ENCODE measurements around the gene CBFA2T3.
"Not testable (repeated sequence)": the region's sequence is repeated elsewhere in the genome, so short reads cannot be mapped to it uniquely, and the experiment has no call there.

CBFA2T3 gene

GRCh38 chr16:89012622-89012995, 35.6 kb upstream of the CBFA2T3 start:
- no peak for DNase-seq (ENCODE audit: low read depth)

DNA sequence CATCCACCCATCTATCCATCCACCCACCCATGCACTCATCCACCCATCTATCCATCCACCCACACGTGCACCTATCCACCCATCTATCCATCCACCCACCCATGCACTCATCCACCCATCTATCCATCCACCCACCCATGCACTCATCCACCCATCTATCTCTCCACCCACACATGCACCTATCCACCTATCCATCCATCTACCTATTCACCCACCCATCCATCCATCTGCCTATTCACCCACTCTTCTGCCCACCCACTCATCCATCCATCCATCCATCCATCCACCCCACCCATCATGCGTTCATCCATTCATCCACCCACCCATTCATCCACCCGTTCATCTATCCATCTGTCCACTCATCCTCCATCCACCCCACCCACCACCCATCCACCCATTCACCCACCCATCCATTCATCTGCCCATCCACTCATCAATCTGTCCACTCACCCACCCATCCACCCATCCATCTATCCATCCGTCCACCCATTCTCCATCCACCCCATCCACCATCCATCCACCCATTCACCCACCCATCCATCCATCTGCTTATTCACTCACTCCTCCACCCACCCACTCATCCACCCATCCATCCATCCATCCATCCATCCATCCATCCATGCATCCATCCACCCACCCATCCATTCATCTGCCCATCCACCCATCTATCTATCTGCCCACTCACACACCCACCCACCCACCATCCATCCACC, 35.1 kb upstream of the CBFA2T3 start:
- DNase-seq (ENCODE audit: low read depth) = no peak

- DNase-seq (ENCODE audit: low read depth) = no peak
These were observed 33.4 kb upstream of the CBFA2T3 start for GRCh38 chr16:89010210-89010925.

GRCh38 chr16:89009343-89010209, 32.6 kb upstream of the CBFA2T3 start:
- peak; percentile 13 for DNase-seq (ENCODE audit: low read depth)

DNA sequence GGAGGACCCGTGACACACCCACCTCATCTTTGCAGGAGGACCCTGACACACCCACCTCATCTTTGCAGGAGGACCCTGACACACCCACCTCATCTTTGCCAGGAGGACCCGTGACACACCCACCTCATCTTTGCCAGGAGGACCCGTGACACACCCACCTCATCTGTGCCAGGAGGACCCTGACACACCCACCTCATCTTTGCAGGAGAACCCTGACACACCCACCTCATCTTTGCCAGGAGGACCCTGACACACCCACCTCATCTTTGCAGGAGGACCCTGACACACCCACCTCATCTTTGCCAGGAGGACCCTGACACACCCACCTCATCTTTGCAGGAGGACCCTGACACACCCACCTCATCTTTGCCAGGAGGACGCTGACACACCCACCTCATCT, 31.8 kb upstream of the CBFA2T3 start:
- not testable (repeated sequence) for DNase-seq (ENCODE audit: low read depth)

DNA sequence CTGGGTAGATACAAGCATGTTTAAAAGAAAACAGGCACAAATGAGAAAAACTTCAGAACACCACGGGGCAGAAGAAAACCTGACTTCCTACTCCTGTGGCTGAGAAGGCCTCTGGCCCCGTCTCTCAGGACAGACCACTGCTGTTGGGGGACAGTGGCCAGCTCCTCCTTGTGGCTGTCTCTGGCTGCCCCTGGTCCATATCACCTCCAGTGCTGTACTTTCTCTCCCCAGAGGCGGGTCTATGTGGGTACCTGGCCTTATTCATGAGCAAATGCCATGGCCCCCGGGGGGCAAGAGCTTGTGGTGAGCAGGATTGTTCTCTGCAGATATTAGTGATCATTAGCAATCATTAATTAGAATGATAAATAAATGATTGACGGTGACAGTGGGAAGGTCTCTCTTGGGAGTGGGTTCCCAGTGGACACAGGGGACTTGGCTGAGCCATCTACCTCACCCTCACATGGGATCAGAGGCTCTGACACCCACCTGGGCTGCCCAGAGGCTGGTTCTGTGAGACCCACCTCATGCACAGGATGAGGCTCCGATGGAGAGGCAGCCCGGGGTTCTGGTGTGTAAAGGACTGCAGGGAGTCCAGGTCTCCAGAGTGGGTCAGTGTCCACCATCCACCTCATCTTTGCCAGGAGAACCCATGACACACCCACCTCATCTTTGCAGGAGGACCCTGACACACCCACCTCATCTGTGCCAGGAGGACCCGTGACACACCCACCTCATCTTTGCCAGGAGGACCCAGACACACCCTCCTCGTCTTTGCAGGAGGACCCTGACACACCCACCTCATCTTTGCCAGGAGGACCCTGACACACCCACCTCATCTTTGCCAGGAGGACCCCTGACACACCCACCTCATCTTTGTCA, 30.6 kb upstream of the CBFA2T3 start:
- DNase-seq (ENCODE audit: low read depth) = no peak

DNA sequence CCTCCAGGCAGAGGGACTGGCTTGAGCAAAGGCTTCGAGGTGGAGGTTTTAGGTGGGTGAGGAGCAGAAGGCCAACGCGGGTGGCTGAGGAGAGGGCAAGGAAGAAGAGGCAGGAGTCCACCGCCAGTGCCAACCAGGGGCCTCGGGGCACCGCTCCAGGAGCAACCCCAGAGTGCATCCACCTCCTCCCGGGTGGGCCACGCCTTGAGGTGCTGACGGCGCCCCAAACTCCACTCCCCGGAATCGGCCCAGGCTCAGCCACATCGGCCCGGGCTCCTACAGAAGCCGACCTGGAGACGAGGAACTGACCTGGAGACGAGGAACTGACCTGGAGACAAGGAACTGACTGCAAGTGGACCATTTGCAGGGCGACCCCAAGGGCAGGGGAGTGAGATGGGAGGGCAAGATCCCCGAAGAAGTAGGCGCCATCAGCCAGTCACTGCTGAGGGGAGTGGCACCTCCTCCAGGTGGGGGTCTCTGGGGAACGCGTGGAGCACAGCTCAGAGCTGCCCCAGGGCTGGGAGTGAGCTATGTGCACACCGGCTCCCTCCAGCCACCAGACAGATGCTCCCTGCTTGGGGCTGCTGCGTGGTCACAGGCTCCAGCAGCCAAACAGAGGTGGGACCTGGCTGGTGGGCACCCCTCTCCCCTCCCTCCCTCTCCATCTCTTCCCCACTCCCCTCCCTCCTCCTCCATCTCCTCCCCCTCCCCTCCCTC, 29.2 kb upstream of the CBFA2T3 start:
- no peak for DNase-seq (ENCODE audit: low read depth)

DNA sequence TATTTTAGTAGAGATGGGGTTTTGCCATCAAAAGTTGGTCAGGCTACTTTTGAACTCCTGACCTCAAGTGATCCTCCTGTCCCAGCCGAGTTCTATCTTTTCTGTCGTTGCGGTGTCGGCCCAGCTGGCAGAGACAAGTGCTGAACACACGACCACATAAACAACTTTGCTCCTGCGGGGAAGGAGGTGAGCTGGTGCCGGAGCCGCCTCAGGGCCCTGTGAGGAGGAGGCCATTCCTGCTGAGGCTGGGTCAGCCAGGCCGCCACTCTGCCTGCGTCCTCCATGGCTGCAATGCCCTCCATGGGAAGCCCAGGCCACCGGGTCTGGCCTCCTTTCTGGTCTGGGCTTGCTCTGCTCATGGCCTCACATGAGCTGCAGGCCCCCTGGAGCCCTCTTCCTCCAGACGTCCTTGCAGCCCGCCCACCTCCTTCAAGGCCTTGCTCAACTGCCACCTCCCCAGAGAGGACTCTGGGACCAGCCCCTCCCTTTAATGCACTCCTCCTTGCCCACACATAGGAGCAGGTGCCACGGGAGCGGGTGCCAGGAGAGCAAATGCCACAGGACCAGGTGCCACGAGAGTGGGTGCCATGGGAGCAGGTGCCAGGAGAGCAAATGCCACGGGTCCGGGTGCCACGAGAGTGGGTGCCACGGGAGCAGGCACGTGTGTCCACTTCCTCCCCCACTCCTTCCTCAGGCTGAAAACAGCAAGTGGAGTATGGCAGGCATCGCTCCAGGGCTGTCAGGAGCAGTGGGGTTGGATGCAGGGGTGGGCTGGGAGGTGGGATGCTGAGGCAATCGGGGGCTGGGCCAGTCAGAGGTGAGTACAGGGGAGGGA, 28.4 kb upstream of the CBFA2T3 start:
- no peak for DNase-seq (ENCODE audit: low read depth)

DNA sequence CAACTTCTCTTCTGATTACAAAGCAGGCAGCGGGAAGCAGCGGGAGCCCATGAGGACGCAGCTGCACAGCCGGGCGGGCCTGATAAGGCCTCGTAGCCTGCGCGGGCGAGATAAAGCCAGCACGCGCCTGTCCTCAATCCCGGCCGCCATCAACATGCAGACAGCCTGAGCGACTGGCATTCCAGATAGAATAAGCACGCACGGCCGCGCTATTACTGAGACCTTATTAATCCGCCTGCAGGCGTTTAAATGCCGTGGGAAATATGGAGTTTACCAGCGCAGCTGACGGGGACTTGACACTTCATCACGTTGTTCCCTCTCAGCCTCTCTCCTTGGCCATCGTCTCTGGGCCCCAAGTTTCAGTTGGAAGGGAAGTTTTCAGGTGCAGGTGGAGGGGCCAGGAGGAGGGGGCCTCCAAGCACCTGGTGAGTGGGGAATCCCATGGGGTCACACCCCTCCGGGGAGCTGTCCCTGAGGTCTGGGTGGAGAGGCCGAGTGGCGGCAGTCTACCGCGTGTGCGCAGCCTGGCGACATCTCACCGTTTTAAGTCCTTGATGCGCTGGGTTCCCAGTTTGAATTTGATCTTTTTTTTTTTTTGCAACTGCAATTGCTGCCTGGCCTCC, 27.3 kb upstream of the CBFA2T3 start:
- no peak for DNase-seq (ENCODE audit: low read depth)

GRCh38 chr16:89003831-89004208, 26.8 kb upstream of the CBFA2T3 start:
- DNase-seq (ENCODE audit: low read depth) = no peak

DNA sequence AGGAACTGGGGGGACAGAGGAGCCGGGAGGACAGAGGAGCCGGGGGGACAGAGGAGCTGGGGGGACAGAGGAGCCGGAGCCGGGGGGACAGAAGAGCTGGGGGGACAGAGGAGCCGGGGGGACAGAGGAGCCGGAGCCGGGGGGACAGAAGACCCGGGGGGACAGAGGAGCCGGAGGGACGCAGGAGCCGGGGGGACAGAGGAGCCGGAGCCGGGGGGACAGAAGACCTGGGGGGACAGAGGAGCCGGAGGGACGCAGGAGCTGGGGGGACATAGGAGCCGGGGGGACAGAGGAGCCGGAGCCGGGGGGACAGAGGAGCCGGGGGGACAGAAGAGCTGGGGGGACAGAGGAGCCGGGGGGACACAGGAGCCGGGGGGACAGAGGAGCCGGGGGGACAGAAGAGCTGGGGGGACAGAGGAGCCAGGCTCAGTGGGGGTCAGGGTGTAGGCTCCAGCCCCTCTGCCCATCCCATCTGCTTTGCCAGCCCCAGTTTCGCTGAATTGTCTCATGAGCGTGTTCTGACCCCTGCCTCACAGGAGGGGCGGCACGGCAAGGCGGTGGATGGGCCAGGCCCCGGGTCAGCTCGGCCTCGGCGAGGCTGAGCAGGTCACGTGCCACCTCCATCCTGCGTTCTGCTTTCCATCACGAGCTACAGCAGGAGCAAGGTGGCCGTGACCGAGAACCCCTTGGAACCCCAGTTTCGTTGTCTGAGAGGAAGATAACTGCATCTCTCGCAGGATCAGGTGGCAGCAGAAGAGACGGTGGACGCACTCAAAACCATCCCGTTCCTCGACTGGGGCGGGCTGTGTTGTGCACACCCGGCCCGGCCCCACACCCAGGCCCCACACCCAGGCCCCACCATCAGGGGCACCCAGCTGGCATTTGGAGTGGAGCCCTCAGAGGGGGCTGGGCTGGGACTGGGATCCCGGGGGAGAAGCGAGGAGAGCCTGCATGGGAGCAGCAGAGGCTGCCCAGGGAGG, 26.1 kb upstream of the CBFA2T3 start:
- DNase-seq (ENCODE audit: low read depth) = no peak

DNA sequence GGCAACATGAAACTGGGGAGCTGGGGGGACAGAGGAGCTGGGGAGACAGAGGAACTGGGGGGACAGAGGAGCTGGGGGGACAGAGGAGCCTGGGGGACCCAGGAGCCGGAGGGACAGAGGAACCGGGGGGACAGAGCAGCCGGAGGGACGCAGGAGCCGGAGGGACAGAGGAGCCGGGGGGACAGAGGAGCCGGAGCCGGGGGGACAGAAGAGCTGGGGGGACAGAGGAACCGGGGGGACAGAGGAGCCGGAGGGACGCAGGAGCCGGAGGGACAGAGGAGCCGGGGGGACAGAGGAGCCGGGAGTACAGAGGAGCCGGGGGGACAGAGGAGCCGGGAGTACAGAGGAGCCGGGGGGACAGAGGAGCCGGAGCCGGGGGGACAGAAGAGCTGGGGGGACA, 25.1 kb upstream of the CBFA2T3 start:
- DNase-seq (ENCODE audit: low read depth) = not testable (repeated sequence)

DNA sequence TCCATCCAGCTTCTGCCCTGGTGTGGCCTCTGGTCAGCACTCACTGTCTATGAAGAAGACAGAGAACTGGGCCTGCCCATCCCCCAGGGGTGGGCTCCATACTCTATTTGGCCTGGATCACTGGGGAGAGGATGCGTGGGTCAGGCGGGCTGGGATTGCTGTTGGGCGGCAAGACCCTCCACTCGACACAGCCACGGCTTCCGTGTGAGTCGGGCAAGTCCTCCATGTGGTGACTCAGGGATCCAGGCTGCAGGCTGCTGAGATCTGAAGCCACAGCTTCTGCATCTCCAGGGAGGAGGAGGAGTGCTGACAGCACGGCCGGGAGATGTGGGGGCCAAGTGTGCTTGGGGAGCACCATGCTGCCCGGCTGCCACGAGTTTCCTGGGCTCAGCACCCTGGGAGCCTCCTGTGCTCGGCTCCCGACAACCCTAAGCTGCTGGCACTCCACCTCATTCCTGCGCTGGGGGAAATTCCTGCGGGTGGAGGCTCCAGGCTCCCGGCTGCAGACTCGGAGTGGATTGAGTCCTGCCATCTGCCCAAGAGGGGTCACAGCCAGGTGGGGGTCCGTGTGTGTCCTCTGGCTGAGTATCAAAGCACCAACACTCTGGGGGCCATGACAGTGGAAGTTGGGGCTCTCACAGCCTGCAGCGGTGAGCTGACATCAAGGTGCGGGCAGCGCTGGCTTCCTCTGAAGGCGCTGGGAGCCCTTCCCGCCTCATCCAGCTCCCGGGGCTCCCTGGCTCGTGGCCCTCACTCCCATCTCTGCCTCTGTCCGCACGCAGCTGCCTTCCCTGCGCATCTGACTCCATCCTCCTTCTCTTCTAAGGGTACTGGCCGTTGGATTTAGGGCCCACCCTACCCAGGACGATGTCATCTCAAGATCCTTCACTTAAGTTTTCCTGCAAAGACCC, 24.4 kb upstream of the CBFA2T3 start:
- DNase-seq (ENCODE audit: low read depth) = no peak

- DNase-seq (ENCODE audit: low read depth) = no peak
These were observed 23.4 kb upstream of the CBFA2T3 start for GRCh38 chr16:89000207-89000959.

GRCh38 chr16:88999457-89000206, 22.6 kb upstream of the CBFA2T3 start:
- DNase-seq (ENCODE audit: low read depth) = no peak
